ENCODE data around the gene ZNF365. TPM values are rescaled to one million over a fixed set of nuclear protein-coding genes. Genes with fewer than 3 reads are reported as not detected.
"Not testable (repeated sequence)": the region's sequence is repeated elsewhere in the genome, so short reads cannot be mapped to it uniquely, and the experiment has no call there.

ZNF365 gene
- total RNA-seq, 1 donor: 9.8 TPM

DNA sequence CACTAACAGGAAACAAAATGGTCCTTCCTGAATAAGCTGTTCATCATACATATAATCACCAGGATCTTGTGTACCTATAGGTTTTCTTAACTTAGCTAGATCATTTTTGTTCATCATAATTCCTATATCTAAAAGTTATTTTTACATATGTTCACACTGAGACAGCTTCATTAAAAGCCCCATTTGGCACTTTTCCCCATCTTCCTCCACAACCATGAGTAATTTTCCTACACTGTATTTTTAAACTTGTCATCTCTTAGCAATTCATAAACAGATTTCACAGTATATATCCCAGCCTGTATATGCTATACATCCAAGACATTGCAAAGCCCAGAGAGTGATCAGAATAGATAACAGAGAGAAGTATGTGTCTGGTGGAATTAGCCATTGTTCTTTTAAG lies 28.3 kb downstream of the ZNF365 start:
- Histone ChIP-seq H2AFZ (ENCODE audit: low read length) (no peak overlapping the region), H3K9me3 (ENCODE audit: low read depth, low read length) (no peaks in the 10 kb centered on the region), H3K4me2 (ENCODE audit: insufficient read depth, low read length) (no peak overlapping the region), H3K79me2 (ENCODE audit: insufficient read depth, low read length) (no peaks in the 10 kb centered on the region), H3K27ac (ENCODE audit: low read depth, low read length) (no peak overlapping the region), H4K20me1 (ENCODE audit: insufficient read depth, low read length) (no peaks in the 10 kb centered on the region), H3K4me3 (ENCODE audit: insufficient read depth, low read length) (no peak overlapping the region), H3K36me3 (ENCODE audit: insufficient read depth, low read length) (no peaks in the 10 kb centered on the region), H3K4me1 (ENCODE audit: insufficient read depth, low read length) (peaks cover 22% of the 10 kb centered on the region), H3K27me3 (ENCODE audit: insufficient read depth, low read length) (no peaks in the 10 kb centered on the region)
- no peak for TF ChIP-seq CTCF (IDR thresholded peaks at IDR 0.05; ENCODE audit: extremely low read depth, low read depth, low read length)
- no peak for DNase-seq (ENCODE audit: insufficient read length, low spot score, missing footprints)

DNA sequence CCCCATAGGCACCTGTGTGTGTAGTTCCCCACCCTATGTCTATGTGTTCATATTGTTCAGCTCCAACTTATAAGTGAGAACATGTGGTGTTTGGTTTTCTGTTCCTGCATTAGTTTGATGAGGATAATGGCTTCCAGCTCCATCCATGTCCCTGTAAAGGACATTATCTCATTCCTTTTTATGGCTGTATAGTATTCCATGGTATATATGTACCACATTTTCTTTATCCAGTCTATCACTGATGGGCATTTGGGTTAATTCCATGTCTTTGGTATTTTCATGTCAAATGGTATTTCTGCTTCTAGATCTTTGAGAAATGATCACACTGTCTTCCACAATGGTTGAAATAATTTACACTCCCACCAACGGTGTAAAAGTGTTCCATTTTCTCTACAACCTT lies 36.4 kb downstream of the ZNF365 start:
- not testable (repeated sequence) for H3K9me3 ChIP-seq (ENCODE audit: low read depth, low read length); H3K4me3 ChIP-seq (ENCODE audit: insufficient read depth, low read length); H3K27me3 ChIP-seq (ENCODE audit: insufficient read depth, low read length); H3K79me2 ChIP-seq (ENCODE audit: insufficient read depth, low read length); H4K20me1 ChIP-seq (ENCODE audit: insufficient read depth, low read length); H2AFZ ChIP-seq (ENCODE audit: low read length); H3K36me3 ChIP-seq (ENCODE audit: insufficient read depth, low read length); H3K4me1 ChIP-seq (ENCODE audit: insufficient read depth, low read length); DNase-seq (ENCODE audit: insufficient read length, low spot score, missing footprints); H3K27ac ChIP-seq (ENCODE audit: low read depth, low read length); H3K4me2 ChIP-seq (ENCODE audit: insufficient read depth, low read length)

DNA sequence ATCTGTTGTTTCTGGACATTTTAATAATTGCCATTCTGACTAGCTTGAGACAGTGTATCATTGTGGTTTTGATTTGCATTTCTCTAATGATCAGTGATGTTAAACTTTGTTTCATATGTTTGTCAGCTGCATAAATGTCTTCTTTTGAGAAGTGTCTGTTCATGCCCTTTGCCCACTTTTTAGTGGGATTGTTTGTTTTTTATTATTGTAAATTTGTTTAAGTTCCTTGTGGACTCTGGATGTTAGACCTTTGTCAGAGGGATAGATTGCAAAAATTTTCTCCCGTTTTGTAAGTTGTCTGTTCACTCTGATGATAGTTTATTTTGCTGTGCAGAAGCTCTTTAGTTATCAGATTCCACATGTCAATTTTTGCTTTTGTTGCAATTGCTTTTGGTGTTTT lies 36.8 kb downstream of the ZNF365 start:
- not testable (repeated sequence) for H3K9me3 ChIP-seq (ENCODE audit: low read depth, low read length); H3K79me2 ChIP-seq (ENCODE audit: insufficient read depth, low read length); DNase-seq (ENCODE audit: insufficient read length, low spot score, missing footprints); H3K27me3 ChIP-seq (ENCODE audit: insufficient read depth, low read length); H3K4me1 ChIP-seq (ENCODE audit: insufficient read depth, low read length); H3K27ac ChIP-seq (ENCODE audit: low read depth, low read length); H2AFZ ChIP-seq (ENCODE audit: low read length); H3K4me3 ChIP-seq (ENCODE audit: insufficient read depth, low read length); H3K36me3 ChIP-seq (ENCODE audit: insufficient read depth, low read length); H4K20me1 ChIP-seq (ENCODE audit: insufficient read depth, low read length); H3K4me2 ChIP-seq (ENCODE audit: insufficient read depth, low read length)

GRCh38 chr10:62413048-62413447 lies 38.9 kb downstream of the ZNF365 start:
- Histone ChIP-seq H3K4me2 (ENCODE audit: insufficient read depth, low read length) (no peak overlapping the region), H4K20me1 (ENCODE audit: insufficient read depth, low read length) (no peaks in the 10 kb centered on the region), H3K9me3 (ENCODE audit: low read depth, low read length) (no peaks in the 10 kb centered on the region), H3K27me3 (ENCODE audit: insufficient read depth, low read length) (no peaks in the 10 kb centered on the region), H3K4me3 (ENCODE audit: insufficient read depth, low read length) (no peak overlapping the region), H3K4me1 (ENCODE audit: insufficient read depth, low read length) (no peaks in the 10 kb centered on the region), H3K36me3 (ENCODE audit: insufficient read depth, low read length) (no peaks in the 10 kb centered on the region), H2AFZ (ENCODE audit: low read length) (no peak overlapping the region), H3K79me2 (ENCODE audit: insufficient read depth, low read length) (no peaks in the 10 kb centered on the region), H3K27ac (ENCODE audit: low read depth, low read length) (no peak overlapping the region)
- no peak for TF ChIP-seq CTCF (IDR thresholded peaks at IDR 0.05; ENCODE audit: extremely low read depth, low read depth, low read length)
- DNase-seq (ENCODE audit: insufficient read length, low spot score, missing footprints): no peak

GRCh38 chr10:62413652-62414051 lies 39.5 kb downstream of the ZNF365 start:
- no peak for DNase-seq (ENCODE audit: insufficient read length, low spot score, missing footprints)
- H3K9me3 ChIP-seq (ENCODE audit: low read depth, low read length): no peaks in the 10 kb centered on the region
- H2AFZ ChIP-seq (ENCODE audit: low read length): no peak overlapping the region
- no peak overlapping the region for H3K27ac ChIP-seq (ENCODE audit: low read depth, low read length)
- no peaks in the 10 kb centered on the region for H3K79me2 ChIP-seq (ENCODE audit: insufficient read depth, low read length)
- TF ChIP-seq CTCF (IDR thresholded peaks at IDR 0.05; ENCODE audit: extremely low read depth, low read depth, low read length): no peak
- H4K20me1 ChIP-seq (ENCODE audit: insufficient read depth, low read length): no peaks in the 10 kb centered on the region
- H3K4me2 ChIP-seq (ENCODE audit: insufficient read depth, low read length): no peak overlapping the region
- no peak overlapping the region for H3K4me3 ChIP-seq (ENCODE audit: insufficient read depth, low read length)
- no peaks in the 10 kb centered on the region for H3K36me3 ChIP-seq (ENCODE audit: insufficient read depth, low read length)
- no peaks in the 10 kb centered on the region for H3K4me1 ChIP-seq (ENCODE audit: insufficient read depth, low read length)
- no peaks in the 10 kb centered on the region for H3K27me3 ChIP-seq (ENCODE audit: insufficient read depth, low read length)

Measured in osteoblast (primary cell).